SK-N-MC (cell line): Measurements from ENCODE around the gene PDZRN3.

Experiments
- DNase-seq: peaks from one replicate; pipeline ENCODE4 v3.0.0-alpha.2; 2011; ENCODE audit warnings: low read depth, low spot score
- H3K27ac ChIP-seq: fragments of 200-600 bp; sonication (generic); 2 replicates; pipeline ENCODE4 v1.5.1; 2016; ENCODE audit warnings: mixed run types
- H3K36me3 ChIP-seq: fragments of 200-600 bp; sonication (generic); 2 replicates; pipeline ENCODE4 v1.6.1; 2017; ENCODE audit warnings: antibody characterized with exemption, low read length, mixed read lengths; ENCODE audit not compliant: insufficient read depth
- H3K4me3 ChIP-seq: fragments of 200-600 bp; sonication (generic); 2 replicates; pipeline ENCODE4 v1.5.1; 2016
- H3K9ac ChIP-seq: fragments of 200-600 bp; sonication (generic); 2 replicates; pipeline ENCODE4 v1.8.0; 2017; ENCODE audit warnings: mixed run types, mixed read lengths; ENCODE audit not compliant: insufficient read length
- H3K9me3 ChIP-seq: fragments of 200-600 bp; sonication (generic); 2 replicates; pipeline ENCODE4 v1.6.1; 2017; ENCODE audit warnings: low read depth, mild to moderate bottlenecking, antibody characterized with exemption, low read length, moderate library complexity, mixed read lengths
- EZH2 ChIP-seq: fragments of 200-600 bp; sonication (generic); IDR thresholded peaks from one replicate; pipeline ENCODE4 v1.6.1; 2017; ENCODE audit warnings: antibody characterized with exemption
- FOXP2 ChIP-seq: optimal IDR thresholded peaks from 2 replicates; pipeline ENCODE3; 2011; ENCODE audit warnings: mild to moderate bottlenecking, moderate library complexity; ENCODE audit not compliant: insufficient read depth; ENCODE audit errors: extremely low read length, control extremely low read depth
- POLR2AphosphoS5 ChIP-seq: IDR thresholded peaks from 2 replicates; pipeline ENCODE4 v1.6.1; 2012; ENCODE audit warnings: mild to moderate bottlenecking, low read depth, low read length, borderline replicate concordance

Gene PDZRN3

GRCh38 chr3:73624821-73625665 is at the start of gene PDZRN3:
Gene PDZRN3 (minus strand): TSS chr3:73624941.
- Histone ChIP-seq H3K36me3 (no peaks in the 10 kb centered on the region), H3K4me3 (peak within 1 kb of the TSS; percentile 77), H3K27ac (no peak within 1 kb of the TSS), H3K9me3 (no peaks in the 10 kb centered on the region), H3K9ac (peak within 1 kb of the TSS; percentile 57)
- TF ChIP-seq EZH2, result no peak
- no peak for DNase-seq

- DNase-seq, result no peak
Measured at GRCh38 chr3:73674280-73674679, 49.5 kb upstream of the PDZRN3 start.

GRCh38 chr3:73669260-73669659 is 44.5 kb upstream of the PDZRN3 start:
- TF ChIP-seq POLR2AphosphoS5, result no peak
- TF ChIP-seq EZH2, result no peak
- no peak for TF ChIP-seq FOXP2
- Histone ChIP-seq H3K9me3 (no peaks in the 10 kb centered on the region), H3K9ac (no peak overlapping the region), H3K36me3 (no peaks in the 10 kb centered on the region), H3K4me3 (no peak overlapping the region), H3K27ac (no peak overlapping the region)
- DNase-seq, result no peak

More at GRCh38 chr3:73674280-73674679, 49.5 kb upstream of the PDZRN3 start:
- TF ChIP-seq POLR2AphosphoS5 (no peak), FOXP2 (no peak), EZH2 (no peak)
- H3K36me3 ChIP-seq, result no peaks in the 10 kb centered on the region
- no peak overlapping the region for H3K4me3 ChIP-seq
- H3K9ac ChIP-seq, result no peak overlapping the region
- no peaks in the 10 kb centered on the region for H3K9me3 ChIP-seq
- H3K27ac ChIP-seq, result no peak overlapping the region

- DNase-seq, result no peak
- Histone ChIP-seq H3K9me3 (no peaks in the 10 kb centered on the region), H3K36me3 (no peaks in the 10 kb centered on the region), H3K9ac (no peak overlapping the region), H3K27ac (no peak overlapping the region), H3K4me3 (no peak overlapping the region)
- TF ChIP-seq POLR2AphosphoS5, result no peak
- no peak for TF ChIP-seq FOXP2
- no peak for TF ChIP-seq EZH2
Measured at GRCh38 chr3:73668391-73668790, 43.6 kb upstream of the PDZRN3 start.

- Histone ChIP-seq H3K27ac (no peak overlapping the region), H3K36me3 (no peaks in the 10 kb centered on the region), H3K9me3 (no peaks in the 10 kb centered on the region), H3K4me3 (no peak overlapping the region), H3K9ac (no peak overlapping the region)
- TF ChIP-seq FOXP2 (no peak), POLR2AphosphoS5 (no peak), EZH2 (no peak)
- no peak for DNase-seq
Measured at GRCh38 chr3:73667889-73668288, 43.1 kb upstream of the PDZRN3 start.

GRCh38 chr3:73665286-73665685 is 40.5 kb upstream of the PDZRN3 start:
- no peak overlapping the region for H3K4me3 ChIP-seq
- no peak overlapping the region for H3K9ac ChIP-seq
- no peaks in the 10 kb centered on the region for H3K36me3 ChIP-seq
- DNase-seq, result no peak
- TF ChIP-seq EZH2, result no peak
- TF ChIP-seq FOXP2, result no peak
- no peak for TF ChIP-seq POLR2AphosphoS5
- H3K27ac ChIP-seq, result no peak overlapping the region
- no peaks in the 10 kb centered on the region for H3K9me3 ChIP-seq

GRCh38 chr3:73664389-73664788 is 39.6 kb upstream of the PDZRN3 start:
- no peaks in the 10 kb centered on the region for H3K9me3 ChIP-seq
- no peak for DNase-seq
- no peaks in the 10 kb centered on the region for H3K36me3 ChIP-seq
- H3K4me3 ChIP-seq, result no peak overlapping the region
- no peak overlapping the region for H3K27ac ChIP-seq
- TF ChIP-seq POLR2AphosphoS5 (no peak), EZH2 (no peak), FOXP2 (no peak)
- no peak overlapping the region for H3K9ac ChIP-seq

- H3K36me3 ChIP-seq, result no peaks in the 10 kb centered on the region
- no peaks in the 10 kb centered on the region for H3K9me3 ChIP-seq
- no peak overlapping the region for H3K9ac ChIP-seq
- H3K27ac ChIP-seq, result no peak overlapping the region
- H3K4me3 ChIP-seq, result no peak overlapping the region
- no peak for DNase-seq
- no peak for TF ChIP-seq EZH2
- no peak for TF ChIP-seq POLR2AphosphoS5
- TF ChIP-seq FOXP2, result no peak
Measured at GRCh38 chr3:73663495-73663894, 38.8 kb upstream of the PDZRN3 start.

GRCh38 chr3:73661265-73661664 is 36.5 kb upstream of the PDZRN3 start:
- no peaks in the 10 kb centered on the region for H3K9me3 ChIP-seq
- TF ChIP-seq EZH2 (no peak), FOXP2 (no peak), POLR2AphosphoS5 (no peak)

More at GRCh38 chr3:73661265-73661664, 36.5 kb upstream of the PDZRN3 start:
- no peak for DNase-seq
- Histone ChIP-seq H3K36me3 (no peaks in the 10 kb centered on the region), H3K27ac (no peak overlapping the region), H3K4me3 (no peak overlapping the region), H3K9ac (no peak overlapping the region)
